ENCODE results near the gene TXNDC16.

- TF ChIP-seq, protein P1, sequence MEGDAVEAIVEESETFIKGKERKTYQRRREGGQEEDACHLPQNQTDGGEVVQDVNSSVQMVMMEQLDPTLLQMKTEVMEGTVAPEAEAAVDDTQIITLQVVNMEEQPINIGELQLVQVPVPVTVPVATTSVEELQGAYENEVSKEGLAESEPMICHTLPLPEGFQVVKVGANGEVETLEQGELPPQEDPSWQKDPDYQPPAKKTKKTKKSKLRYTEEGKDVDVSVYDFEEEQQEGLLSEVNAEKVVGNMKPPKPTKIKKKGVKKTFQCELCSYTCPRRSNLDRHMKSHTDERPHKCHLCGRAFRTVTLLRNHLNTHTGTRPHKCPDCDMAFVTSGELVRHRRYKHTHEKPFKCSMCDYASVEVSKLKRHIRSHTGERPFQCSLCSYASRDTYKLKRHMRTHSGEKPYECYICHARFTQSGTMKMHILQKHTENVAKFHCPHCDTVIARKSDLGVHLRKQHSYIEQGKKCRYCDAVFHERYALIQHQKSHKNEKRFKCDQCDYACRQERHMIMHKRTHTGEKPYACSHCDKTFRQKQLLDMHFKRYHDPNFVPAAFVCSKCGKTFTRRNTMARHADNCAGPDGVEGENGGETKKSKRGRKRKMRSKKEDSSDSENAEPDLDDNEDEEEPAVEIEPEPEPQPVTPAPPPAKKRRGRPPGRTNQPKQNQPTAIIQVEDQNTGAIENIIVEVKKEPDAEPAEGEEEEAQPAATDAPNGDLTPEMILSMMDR (IDR thresholded peaks at IDR 0.05): no peak
- TF ChIP-seq ZBTB43 (CRISPR knock-in tag; IDR thresholded peaks at IDR 0.05) (no peak), TEAD4 (CRISPR knock-in tag; IDR thresholded peaks at IDR 0.05) (no peak), SMAD3 (CRISPR knock-in tag; IDR thresholded peaks at IDR 0.05; ENCODE audit: borderline replicate concordance) (no peak), PRRX2 (CRISPR knock-in tag; IDR thresholded peaks at IDR 0.05) (no peak), NR2C2 (CRISPR knock-in tag; IDR thresholded peaks at IDR 0.05) (no peak), FOXP1 (CRISPR knock-in tag; IDR thresholded peaks at IDR 0.05; ENCODE audit: borderline replicate concordance) (no peak), FOXP4 (CRISPR knock-in tag; IDR thresholded peaks at IDR 0.05) (no peak), TCF7 (CRISPR knock-in tag; IDR thresholded peaks at IDR 0.05; ENCODE audit: low read depth) (no peak), ARID4B (CRISPR knock-in tag; IDR thresholded peaks at IDR 0.05; ENCODE audit: borderline replicate concordance) (no peak)
- TF ChIP-seq, protein P2, sequence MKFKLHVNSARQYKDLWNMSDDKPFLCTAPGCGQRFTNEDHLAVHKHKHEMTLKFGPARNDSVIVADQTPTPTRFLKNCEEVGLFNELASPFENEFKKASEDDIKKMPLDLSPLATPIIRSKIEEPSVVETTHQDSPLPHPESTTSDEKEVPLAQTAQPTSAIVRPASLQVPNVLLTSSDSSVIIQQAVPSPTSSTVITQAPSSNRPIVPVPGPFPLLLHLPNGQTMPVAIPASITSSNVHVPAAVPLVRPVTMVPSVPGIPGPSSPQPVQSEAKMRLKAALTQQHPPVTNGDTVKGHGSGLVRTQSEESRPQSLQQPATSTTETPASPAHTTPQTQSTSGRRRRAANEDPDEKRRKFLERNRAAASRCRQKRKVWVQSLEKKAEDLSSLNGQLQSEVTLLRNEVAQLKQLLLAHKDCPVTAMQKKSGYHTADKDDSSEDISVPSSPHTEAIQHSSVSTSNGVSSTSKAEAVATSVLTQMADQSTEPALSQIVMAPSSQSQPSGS (CRISPR knock-in tag; IDR thresholded peaks at IDR 0.05; ENCODE audit: borderline replicate concordance, low read depth): no peak
- TF ChIP-seq, protein P3, sequence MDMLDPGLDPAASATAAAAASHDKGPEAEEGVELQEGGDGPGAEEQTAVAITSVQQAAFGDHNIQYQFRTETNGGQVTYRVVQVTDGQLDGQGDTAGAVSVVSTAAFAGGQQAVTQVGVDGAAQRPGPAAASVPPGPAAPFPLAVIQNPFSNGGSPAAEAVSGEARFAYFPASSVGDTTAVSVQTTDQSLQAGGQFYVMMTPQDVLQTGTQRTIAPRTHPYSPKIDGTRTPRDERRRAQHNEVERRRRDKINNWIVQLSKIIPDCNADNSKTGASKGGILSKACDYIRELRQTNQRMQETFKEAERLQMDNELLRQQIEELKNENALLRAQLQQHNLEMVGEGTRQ (CRISPR knock-in tag; IDR thresholded peaks at IDR 0.05): no peak
Measured at GRCh38 chr14:52399104-52399503, 153.2 kb downstream of the TXNDC16 start.
